GM12878 (cell line): ENCODE data around the gene LRRC4B. TPM values are rescaled to one million over a fixed set of nuclear protein-coding genes. Genes with fewer than 3 reads are reported as not detected.

Source experiments
- ATAC-seq: fragments of 200-7000 bp; cut with Tn5 transposase; 3 replicates; pipeline ENCODE4 v1.9.1; 2020; ENCODE audit warnings: mild to moderate bottlenecking, moderate library complexity
- BruUV-seq: library from RNA; stranded (reverse); fragments of 400-500 nt; replicated peaks from 2 replicates; lab custom pipeline; 2021; lab: Mats Ljungman, UMichigan
- CTCF ChIA-PET: fragments of 300-600 bp; sonication (Branson Sonifier 250); formaldehyde crosslinking; extraction: SDS; loops from one replicate; lab custom pipeline; 2021; ENCODE audit warnings: inconsistent platforms; lab: Yijun Ruan, JAX
- POLR2A ChIA-PET: fragments of 350-600 bp; formaldehyde crosslinking; extraction: SDS; loops from one replicate; lab custom pipeline; 2021; ENCODE audit warnings: inconsistent platforms; lab: Charles Lee
- RAD21 ChIA-PET: fragments of 300-600 bp; sonication (Branson Sonifier 250); formaldehyde crosslinking; loops from one replicate; lab custom pipeline; 2023; ENCODE audit warnings: antibody characterized with exemption; ENCODE audit not compliant: unreplicated experiment; lab: Charles Lee
- SMC1A ChIA-PET: fragments of 300-600 bp; sonication (Branson Sonifier 250); formaldehyde crosslinking; loops from one replicate; lab custom pipeline; 2023; ENCODE audit not compliant: unreplicated experiment, uncharacterized antibody; lab: Charles Lee
- DNase-seq: peaks from one replicate; pipeline ENCODE4 v3.0.0-alpha.2; 2011; ENCODE audit warnings: low read depth, low spot score
- FAIRE-seq: peaks from 3 replicates; lab custom pipeline; 2011; peaks lifted over from hg19 to GRCh38; lab: Jason Lieb, UNC
- H2AFZ ChIP-seq: 2 replicates; pipeline ENCODE4 v1.6.0; 2011; ENCODE audit warnings: low read depth, low read length, control low read depth; ENCODE audit not compliant: control insufficient read depth
- H3K27ac ChIP-seq: 2 replicates; pipeline ENCODE4 v1.5.1; 2011; ENCODE audit warnings: control low read depth; ENCODE audit not compliant: control insufficient read depth, insufficient read depth
- H3K27me3 ChIP-seq, 2 experiments: replicated peaks in 1 of 2; 2 replicates each; pipeline versions ENCODE4 v1.6.0 to v1.6.1; 2011; ENCODE audit warnings: low read length in 1 of 2; ENCODE audit not compliant: control insufficient read depth in 2 of 2, insufficient read depth in 2 of 2
- H3K36me3 ChIP-seq, 2 experiments: 2 replicates each; pipeline ENCODE4 v1.5.1; 2011; ENCODE audit warnings: low read length in 1 of 2; ENCODE audit not compliant: control insufficient read depth in 2 of 2, insufficient read depth in 2 of 2
- H3K4me1 ChIP-seq: 2 replicates; pipeline ENCODE4 v1.6.1; 2011; ENCODE audit warnings: mild to moderate bottlenecking, low read length, moderate library complexity, mixed read lengths; ENCODE audit not compliant: control insufficient read depth, insufficient read depth
- H3K4me2 ChIP-seq: 2 replicates; pipeline ENCODE4 v1.6.0; 2011; ENCODE audit warnings: control low read depth; ENCODE audit not compliant: control insufficient read depth, insufficient read depth
- H3K4me3 ChIP-seq: fragments of 200-600 bp; sonication (generic); 2 replicates; pipeline ENCODE4 v1.5.1; 2016
- H3K79me2 ChIP-seq: 2 replicates; pipeline ENCODE4 v1.6.0; 2011; ENCODE audit warnings: low read length; ENCODE audit not compliant: control insufficient read depth, insufficient read depth
- H3K9ac ChIP-seq: 2 replicates; pipeline ENCODE4 v1.8.0; 2011; ENCODE audit warnings: low read length, control low read depth, mixed read lengths; ENCODE audit not compliant: control insufficient read depth, insufficient read depth
- H3K9me3 ChIP-seq: replicated peaks from 3 replicates; pipeline ENCODE4 v1.5.1; 2011; ENCODE audit warnings: mild to moderate bottlenecking, low read length; ENCODE audit not compliant: control insufficient read depth, insufficient read depth
- H4K20me1 ChIP-seq: 2 replicates; pipeline ENCODE4 v1.6.0; 2011; ENCODE audit not compliant: control insufficient read depth, insufficient read depth
- ATF3 ChIP-seq: IDR thresholded peaks from 2 replicates; pipeline ENCODE4 v1.6.1; 2011; ENCODE audit warnings: low read depth, mild to moderate bottlenecking, low read length, moderate library complexity, borderline replicate concordance; ENCODE audit errors: extremely low read depth
- BACH1 ChIP-seq: fragments of 450-650 bp; IDR thresholded peaks from 2 replicates; pipeline ENCODE4 v1.6.1; 2017; ENCODE audit warnings: mild to moderate bottlenecking, borderline replicate concordance
- BCL11A ChIP-seq: IDR thresholded peaks from 2 replicates; pipeline ENCODE4 v1.6.1; 2011; ENCODE audit warnings: low read depth, low read length
- BRCA1 ChIP-seq: IDR thresholded peaks from 2 replicates; pipeline ENCODE4 v1.6.1; 2011; ENCODE audit warnings: low read depth, low read length, improper control_type of control experiment
- FOS ChIP-seq: IDR thresholded peaks from 3 replicates; pipeline ENCODE4 v1.6.1; 2011; ENCODE audit warnings: borderline replicate concordance; ENCODE audit not compliant: insufficient read length; ENCODE audit errors: extremely low read depth
- GABPA ChIP-seq: IDR thresholded peaks from 2 replicates; pipeline ENCODE4 v1.6.1; 2014; ENCODE audit warnings: antibody characterized with exemption, low read depth, mild to moderate bottlenecking, inconsistent platforms
- KAT2A ChIP-seq: conservative IDR thresholded peaks from 2 replicates; pipeline ENCODE4 v1.6.1; 2011; ENCODE audit warnings: low read depth, low read length; ENCODE audit not compliant: control insufficient read depth
- MYC ChIP-seq: IDR thresholded peaks from 2 replicates; pipeline ENCODE4 v1.6.1; 2011; ENCODE audit warnings: mild to moderate bottlenecking, low read length, moderate library complexity, inconsistent platforms; ENCODE audit not compliant: insufficient read depth, insufficient replicate concordance, insufficient read length, severe bottlenecking
- PAX5 ChIP-seq: IDR thresholded peaks from 2 replicates; pipeline ENCODE4 v1.6.1; 2011; ENCODE audit warnings: low read depth, low read length, borderline replicate concordance
- PML ChIP-seq: IDR thresholded peaks from 2 replicates; pipeline ENCODE4 v1.6.1; 2012; ENCODE audit warnings: low read length, inconsistent platforms
- POU2F2 ChIP-seq: IDR thresholded peaks from 3 replicates; pipeline ENCODE4 v1.6.1; 2011; ENCODE audit warnings: low read depth, mild to moderate bottlenecking, low read length, borderline replicate concordance
- RCOR1 ChIP-seq: conservative IDR thresholded peaks from 2 replicates; pipeline ENCODE4 v1.6.1; 2012; ENCODE audit warnings: low read depth, low read length, improper control_type of control experiment
- RFX5 ChIP-seq: IDR thresholded peaks from 2 replicates; pipeline ENCODE4 v1.6.1; 2011; ENCODE audit warnings: low read depth, low read length, improper control_type of control experiment
- SREBF2 ChIP-seq: IDR thresholded peaks from 2 replicates; pipeline ENCODE4 v1.6.1; 2012; ENCODE audit warnings: mild to moderate bottlenecking, low read length
- USF2 ChIP-seq: IDR thresholded peaks from 2 replicates; pipeline ENCODE4 v1.6.1; 2011; ENCODE audit warnings: low read depth, low read length, improper control_type of control experiment, borderline replicate concordance
- ZNF274 ChIP-seq: IDR thresholded peaks from one replicate; pipeline ENCODE4 v1.8.0; 2011; ENCODE audit not compliant: insufficient read length, insufficient read depth
- ZNF622 ChIP-seq: fragments of 450-650 bp; IDR thresholded peaks from 2 replicates; pipeline ENCODE4 v1.6.1; 2017; ENCODE audit warnings: mild to moderate bottlenecking, inconsistent platforms
- WGBS: methylation state at CpG from one replicate; pipeline ENCODE4 v1.1.6; 2016; ENCODE audit warnings: low lambda C conversion rate; ENCODE audit not compliant: insufficient replicate concordance, insufficient coverage; ENCODE audit errors: missing lambda C conversion rate; 5-methylcytosine and 5-hydroxymethylcytosine counted together
- in situ Hi-C: fragments of 300-500 bp; cut with MboI; formaldehyde crosslinking; loops from 9 replicates; pipeline ENCODE4 v1.14.3; 2018; ENCODE audit warnings: mixed read lengths
- intact Hi-C: fragments of 100-400 bp; cut with micrococcal nuclease; formaldehyde crosslinking; loops from one replicate; pipeline ENCODE4 v1.14.2; 2022; ENCODE audit not compliant: unreplicated experiment
- polyA plus RNA-seq, 11 experiments: library from polyadenylated mRNA; depleted of rRNA in 4 of 11; unstranded in 6 of 11; stranded (reverse) in 5 of 11; fragments of >200 nt; fragmentation: Nextera tagmentation in 4 of 11; fragmentation: Illumina TruSeq in 1 of 11; extraction: Ambion mirVana in 4 of 11; extraction: Trizol in 1 of 11; gene quantifications; 1 replicate in 1 of 11; 2 replicates in 10 of 11; pipeline versions ENCODE4 v1.2.1 to v1.2.3, GENCODE V29; 2011 to 2016; ENCODE audit warnings: inconsistent platforms in 2 of 11, missing spikeins in 2 of 11, low read depth in 1 of 11
- total RNA-seq, 4 experiments: library from RNA; depleted of rRNA in 3 of 4; stranded (reverse); fragments of >200 nt in 3 of 4; fragmentation: Illumina TruSeq in 1 of 4; extraction: Trizol in 1 of 4; gene quantifications; 2 replicates each; pipeline versions ENCODE4 v1.2.1 to v1.2.3, GENCODE V29; 2013 to 2021
- TF ChIP-seq, protein P1 (sequence below), 3 experiments: IDR thresholded peaks in 2 of 3; conservative IDR thresholded peaks in 1 of 3; 2 replicates each; pipeline ENCODE4 v1.5.1; 2011; ENCODE audit warnings: low read depth in 3 of 3, low read length in 3 of 3, mild to moderate bottlenecking in 3 of 3, control low read depth in 2 of 3, moderate library complexity in 2 of 3, inconsistent platforms in 1 of 3, mixed read lengths in 1 of 3; ENCODE audit not compliant: control insufficient read depth in 2 of 3, insufficient read depth in 1 of 3; ENCODE audit errors: extremely low read depth in 1 of 3
- TF ChIP-seq, protein P2 (sequence below): IDR thresholded peaks from 2 replicates; pipeline ENCODE4 v1.6.1; 2011; ENCODE audit warnings: mild to moderate bottlenecking, low read depth, low read length, moderate library complexity; ENCODE audit not compliant: insufficient replicate concordance

Gene LRRC4B
- total and polyA plus RNA-seq, 10 of the 15 experiments (the other 5 are each of a cell fraction or from before 2014, with no cell fraction given) = 0.14 TPM; not detected in 9

DNA sequence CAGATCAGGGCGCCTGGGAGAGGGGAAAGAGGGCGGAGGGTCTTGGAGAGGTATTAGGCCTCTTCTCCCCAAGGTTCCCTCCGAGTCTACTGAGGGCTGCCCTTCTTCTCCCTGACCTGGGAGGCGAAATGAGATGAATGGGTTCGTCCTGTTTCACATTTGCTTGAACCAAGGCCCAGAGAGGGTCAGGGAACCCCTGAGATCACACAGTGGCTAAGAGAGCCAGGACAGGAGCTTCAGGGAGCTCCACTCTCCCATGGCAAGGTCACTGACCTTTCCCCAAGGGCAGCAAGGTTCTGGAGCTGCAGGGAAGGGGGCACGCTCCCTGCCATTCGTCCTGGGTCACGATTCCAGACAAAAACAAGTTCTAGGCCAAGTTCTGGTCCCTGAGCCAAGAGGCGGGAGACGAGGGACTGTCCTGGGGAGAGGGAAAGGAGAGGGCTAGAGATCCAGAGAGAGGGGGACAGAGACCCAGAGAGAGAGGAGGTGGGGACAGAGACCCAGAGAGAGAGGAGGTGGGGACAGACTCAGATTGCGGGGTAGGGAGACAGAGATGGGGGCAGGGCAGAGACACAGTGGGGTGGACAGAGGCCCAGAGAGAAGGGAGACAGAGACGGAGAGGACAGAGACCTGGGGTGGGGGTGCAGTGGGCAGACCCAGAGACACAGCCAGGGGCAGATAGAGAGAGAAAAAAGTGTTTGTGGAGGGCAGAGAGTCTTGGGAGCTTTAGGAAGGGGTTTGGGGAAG lies 55.1 kb downstream of the LRRC4B start:
- Histone ChIP-seq H3K4me1 (peaks cover 3% of the 10 kb centered on the region; the same call in 1 of the 2 replicates), H3K4me3 (no peak overlapping the region), H3K9ac (no peak overlapping the region), H3K79me2 (no peaks in the 10 kb centered on the region), H3K27ac (no peak overlapping the region), H3K36me3 (no peaks in the 10 kb centered on the region), H3K27me3 (no peaks in the 10 kb centered on the region), H3K4me2 (no peak overlapping the region), H4K20me1 (no peaks in the 10 kb centered on the region), H2AFZ (no peak overlapping the region), H3K9me3 (no peaks in the 10 kb centered on the region)
- ATAC-seq = no peak
- DNase-seq = no peak
- intact Hi-C loops (no loop called here), in situ Hi-C loops (no loop called here)
- ChIA-PET POLR2A (no interaction called here), CTCF (no interaction called here), SMC1A (no interaction called here), RAD21 (no interaction called here)
- 69% methylated on average over 12 of the region's 12 CpGs for WGBS
- BruUV-seq = no TSS peak
- no peak for FAIRE-seq
- TF ChIP-seq ZNF274 (no peak), SREBF2 (no peak), USF2 (no peak), PAX5 (no peak), FOS (no peak), RFX5 (no peak), PML (no peak), BCL11A (no peak), MYC (no peak), RCOR1 (no peak), BRCA1 (no peak), ATF3 (no peak), ZNF622 (no peak), GABPA (no peak), POU2F2 (no peak), BACH1 (no peak), KAT2A (no peak)
- TF ChIP-seq, protein P1, sequence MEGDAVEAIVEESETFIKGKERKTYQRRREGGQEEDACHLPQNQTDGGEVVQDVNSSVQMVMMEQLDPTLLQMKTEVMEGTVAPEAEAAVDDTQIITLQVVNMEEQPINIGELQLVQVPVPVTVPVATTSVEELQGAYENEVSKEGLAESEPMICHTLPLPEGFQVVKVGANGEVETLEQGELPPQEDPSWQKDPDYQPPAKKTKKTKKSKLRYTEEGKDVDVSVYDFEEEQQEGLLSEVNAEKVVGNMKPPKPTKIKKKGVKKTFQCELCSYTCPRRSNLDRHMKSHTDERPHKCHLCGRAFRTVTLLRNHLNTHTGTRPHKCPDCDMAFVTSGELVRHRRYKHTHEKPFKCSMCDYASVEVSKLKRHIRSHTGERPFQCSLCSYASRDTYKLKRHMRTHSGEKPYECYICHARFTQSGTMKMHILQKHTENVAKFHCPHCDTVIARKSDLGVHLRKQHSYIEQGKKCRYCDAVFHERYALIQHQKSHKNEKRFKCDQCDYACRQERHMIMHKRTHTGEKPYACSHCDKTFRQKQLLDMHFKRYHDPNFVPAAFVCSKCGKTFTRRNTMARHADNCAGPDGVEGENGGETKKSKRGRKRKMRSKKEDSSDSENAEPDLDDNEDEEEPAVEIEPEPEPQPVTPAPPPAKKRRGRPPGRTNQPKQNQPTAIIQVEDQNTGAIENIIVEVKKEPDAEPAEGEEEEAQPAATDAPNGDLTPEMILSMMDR (IDR thresholded peaks at IDR 0.05 in 2 of 3, conservative IDR thresholded peaks at IDR 0.05 in 1 of 3; ENCODE audit: control insufficient read depth in 2 of 3, extremely low read depth in 1 of 3, insufficient read depth in 1 of 3, low read depth in 3 of 3, low read length in 3 of 3) = no peak
- TF ChIP-seq, protein P2, sequence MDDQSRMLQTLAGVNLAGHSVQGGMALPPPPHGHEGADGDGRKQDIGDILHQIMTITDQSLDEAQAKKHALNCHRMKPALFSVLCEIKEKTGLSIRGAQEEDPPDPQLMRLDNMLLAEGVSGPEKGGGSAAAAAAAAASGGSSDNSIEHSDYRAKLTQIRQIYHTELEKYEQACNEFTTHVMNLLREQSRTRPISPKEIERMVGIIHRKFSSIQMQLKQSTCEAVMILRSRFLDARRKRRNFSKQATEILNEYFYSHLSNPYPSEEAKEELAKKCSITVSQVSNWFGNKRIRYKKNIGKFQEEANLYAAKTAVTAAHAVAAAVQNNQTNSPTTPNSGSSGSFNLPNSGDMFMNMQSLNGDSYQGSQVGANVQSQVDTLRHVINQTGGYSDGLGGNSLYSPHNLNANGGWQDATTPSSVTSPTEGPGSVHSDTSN = no peak
